Breast epithelium (tissue), 3 donors: ENCODE measurements around the gene ZNF574.

ENCODE experiments used
- POLR2A ChIP-seq: fragments of 450-650 bp; IDR thresholded peaks from one replicate; pipeline ENCODE4 v1.6.1; 2016; ENCODE audit warnings: antibody characterized with exemption, mild to moderate bottlenecking, moderate library complexity
- TF ChIP-seq, protein P1 (sequence below), 3 donors: fragments of 450-650 bp; IDR thresholded peaks; one replicate each; pipeline ENCODE4 v1.5.1; 2016 to 2017; ENCODE audit warnings: antibody characterized with exemption in 3 of 3, mild to moderate bottlenecking in 3 of 3, moderate library complexity in 3 of 3

DNA sequence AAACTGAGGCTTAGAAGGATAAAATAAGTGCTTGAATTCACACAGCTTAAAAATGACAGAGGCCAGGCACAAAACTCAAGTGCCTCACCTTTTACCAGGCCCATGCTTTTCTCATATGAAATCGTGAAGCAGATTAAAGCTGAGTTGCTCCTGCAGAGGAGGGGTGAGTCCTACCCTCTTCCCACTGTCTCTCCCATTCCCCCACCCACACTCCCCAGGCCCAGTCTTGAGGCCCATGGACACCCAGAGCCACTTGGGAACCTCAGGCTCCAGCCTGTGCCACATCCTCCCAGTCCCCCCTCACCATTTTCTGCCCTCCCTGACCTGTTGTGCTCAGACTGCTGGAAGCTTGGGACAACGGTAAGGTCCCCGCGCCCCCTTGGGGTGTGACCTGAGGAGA lies 17.5 kb downstream of the ZNF574 start:
- TF ChIP-seq, protein P1, sequence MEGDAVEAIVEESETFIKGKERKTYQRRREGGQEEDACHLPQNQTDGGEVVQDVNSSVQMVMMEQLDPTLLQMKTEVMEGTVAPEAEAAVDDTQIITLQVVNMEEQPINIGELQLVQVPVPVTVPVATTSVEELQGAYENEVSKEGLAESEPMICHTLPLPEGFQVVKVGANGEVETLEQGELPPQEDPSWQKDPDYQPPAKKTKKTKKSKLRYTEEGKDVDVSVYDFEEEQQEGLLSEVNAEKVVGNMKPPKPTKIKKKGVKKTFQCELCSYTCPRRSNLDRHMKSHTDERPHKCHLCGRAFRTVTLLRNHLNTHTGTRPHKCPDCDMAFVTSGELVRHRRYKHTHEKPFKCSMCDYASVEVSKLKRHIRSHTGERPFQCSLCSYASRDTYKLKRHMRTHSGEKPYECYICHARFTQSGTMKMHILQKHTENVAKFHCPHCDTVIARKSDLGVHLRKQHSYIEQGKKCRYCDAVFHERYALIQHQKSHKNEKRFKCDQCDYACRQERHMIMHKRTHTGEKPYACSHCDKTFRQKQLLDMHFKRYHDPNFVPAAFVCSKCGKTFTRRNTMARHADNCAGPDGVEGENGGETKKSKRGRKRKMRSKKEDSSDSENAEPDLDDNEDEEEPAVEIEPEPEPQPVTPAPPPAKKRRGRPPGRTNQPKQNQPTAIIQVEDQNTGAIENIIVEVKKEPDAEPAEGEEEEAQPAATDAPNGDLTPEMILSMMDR (IDR thresholded peaks at IDR 0.05): no peak
- no peak for TF ChIP-seq POLR2A
